GM19193 (cell line): ENCODE measurements around the gene BTLA.

Experiments used
- POLR2A ChIP-seq: IDR thresholded peaks from 4 replicates; pipeline ENCODE4 v1.6.1; 2011; ENCODE audit not compliant: insufficient read depth, insufficient read length; ENCODE audit errors: extremely low read depth

Gene BTLA

DNA sequence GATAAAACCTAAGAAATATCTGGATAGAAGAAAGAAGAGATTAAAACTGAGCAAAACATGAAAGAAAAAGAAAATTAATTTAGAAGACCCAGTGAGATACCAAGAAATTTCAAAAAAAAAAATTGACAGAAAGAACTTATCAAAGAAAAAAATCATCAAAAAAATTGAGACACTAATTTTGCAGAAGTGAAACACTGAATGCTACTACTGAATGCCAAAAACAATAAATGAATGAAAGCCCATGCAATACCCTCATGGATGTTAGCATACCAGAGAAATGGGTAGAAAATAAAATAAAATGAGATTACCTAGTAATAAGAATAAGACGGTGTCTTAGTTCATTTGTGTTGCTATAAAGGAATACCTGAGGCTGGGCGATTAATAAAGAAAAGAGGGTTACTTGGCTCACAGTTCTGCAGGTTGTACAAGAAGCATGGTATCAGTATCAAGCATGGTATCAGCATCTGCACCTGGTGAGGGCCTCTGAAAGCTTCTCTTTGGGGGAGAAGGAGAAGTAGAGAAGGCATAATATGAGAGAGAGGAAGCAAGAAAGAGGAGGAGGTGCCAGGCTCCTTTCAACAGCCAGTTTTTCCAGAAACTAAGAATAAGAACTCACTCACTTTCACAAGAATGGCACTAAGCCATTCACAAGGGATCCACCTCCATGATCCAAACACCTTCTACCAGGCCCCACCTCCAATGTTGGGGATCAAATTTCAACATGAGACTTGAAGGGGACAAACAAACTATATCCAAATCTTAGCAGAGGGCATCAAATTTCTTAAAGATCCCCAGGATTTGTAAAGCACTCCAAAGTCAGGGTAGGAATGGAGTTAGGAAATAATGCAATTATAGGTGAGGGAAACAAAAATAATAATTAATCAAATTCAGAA lies 73.2 kb downstream of the BTLA start:
- no peak for TF ChIP-seq POLR2A

GRCh38 chr3:112425382-112425781 lies 73.9 kb downstream of the BTLA start:
- TF ChIP-seq POLR2A = no peak

DNA sequence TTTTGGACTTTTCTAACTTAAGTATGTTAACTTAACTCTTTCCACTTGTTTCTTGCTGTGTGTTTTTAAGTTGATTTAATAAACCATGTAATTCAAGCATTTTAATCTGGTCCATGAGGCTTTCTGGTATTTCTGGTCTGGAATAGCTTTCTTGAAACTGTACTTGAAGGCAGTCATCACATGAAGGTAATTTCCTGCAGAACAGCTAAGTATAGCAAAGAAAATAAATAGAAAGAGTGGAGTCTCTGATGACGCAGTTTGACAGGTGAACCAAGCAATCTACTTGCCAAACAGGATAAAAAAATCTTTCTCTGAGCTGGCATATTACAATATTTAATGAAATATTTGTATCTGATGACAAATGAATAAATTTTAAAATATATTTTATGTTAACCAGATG lies 74.9 kb downstream of the BTLA start:
- TF ChIP-seq POLR2A = no peak

- TF ChIP-seq POLR2A = no peak
Observed at GRCh38 chr3:112417696-112418318, 81.5 kb downstream of the BTLA start.

DNA sequence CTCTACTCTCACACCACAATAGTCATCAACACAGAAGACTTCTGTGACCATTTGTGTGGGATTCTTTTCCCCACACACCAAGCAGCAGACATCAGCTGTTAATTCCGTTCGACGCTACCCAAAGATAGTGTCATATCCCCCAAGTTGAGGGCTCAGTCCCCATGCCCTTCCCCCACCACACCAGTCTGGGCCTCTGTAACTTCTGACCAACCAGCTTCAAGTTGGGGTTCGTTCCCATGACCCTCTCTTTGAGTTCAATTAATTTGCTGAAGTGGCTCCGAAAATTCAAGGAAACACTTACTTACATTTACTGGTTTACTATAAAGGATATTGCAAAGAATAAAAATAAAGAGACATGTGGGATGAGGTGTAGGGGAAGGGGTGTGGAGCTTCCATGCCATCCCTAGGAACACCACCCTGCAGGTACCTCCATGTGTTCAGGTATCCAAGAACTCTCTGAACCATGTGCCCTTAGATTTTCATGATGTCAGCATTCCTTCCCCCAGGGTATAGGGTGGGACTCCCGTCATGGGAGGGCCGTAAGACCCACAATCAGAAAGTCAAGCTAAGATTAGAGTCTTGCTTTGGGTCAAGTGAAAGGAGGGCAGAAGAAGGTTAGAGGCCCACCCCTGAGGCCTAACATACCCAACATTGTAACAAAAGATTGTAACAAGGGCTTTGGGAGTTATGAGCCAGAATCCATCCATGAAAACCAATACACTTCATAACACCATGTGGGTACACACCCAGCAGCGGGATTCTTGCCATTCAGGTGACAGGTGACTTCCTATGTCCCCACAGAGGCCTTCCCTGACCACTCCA lies 82.7 kb downstream of the BTLA start:
- no peak for TF ChIP-seq POLR2A

DNA sequence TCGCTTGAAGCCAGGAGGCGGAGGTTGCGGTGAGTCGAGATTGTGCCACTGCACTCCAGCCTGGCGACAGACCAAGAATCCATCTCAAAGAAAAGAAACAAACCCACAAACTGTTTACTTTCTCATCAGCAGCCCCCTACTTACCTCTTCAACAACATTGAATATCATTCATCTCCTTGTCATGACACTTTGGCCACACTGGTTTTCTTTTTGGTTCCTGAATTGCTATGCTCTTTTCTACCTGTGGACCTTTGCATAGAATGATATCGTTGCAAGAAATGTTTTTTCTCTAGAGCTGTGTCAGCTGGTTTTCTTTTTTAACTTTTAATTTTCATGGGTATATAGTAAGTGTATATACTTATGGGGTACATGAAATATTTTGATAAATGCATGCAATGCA lies 83.9 kb downstream of the BTLA start:
- no peak for TF ChIP-seq POLR2A
